Effector memory CD8-positive, alpha-beta T cell (primary cell): ENCODE data around the gene VPS37C.

Experiments used
- ATAC-seq: fragments of 150-1000 bp; cut with Tn5 transposase; replicated peaks from 2 replicates; pipeline ENCODE4 v1.10.0; 2021; ENCODE audit warnings: mild to moderate bottlenecking, moderate library complexity
- DNase-seq, 3 experiments: peaks; one replicate each; pipeline ENCODE4 v3.0.0; 2021
- H3K27ac Mint-ChIP-seq, 2 donors: one replicate each; pipeline ENCODE4 v1.8.0; 2022; ENCODE audit warnings: mild to moderate bottlenecking in 2 of 2, mixed read lengths in 2 of 2, moderate library complexity in 2 of 2
- H3K27me3 Mint-ChIP-seq, 2 donors: one replicate each; pipeline ENCODE4 v1.8.0; 2022; ENCODE audit warnings: mixed read lengths in 2 of 2
- H3K36me3 Mint-ChIP-seq: one replicate; pipeline ENCODE4 v1.8.0; 2022; ENCODE audit warnings: mild to moderate bottlenecking, moderate library complexity, mixed read lengths; ENCODE audit not compliant: insufficient read depth
- H3K4me1 Mint-ChIP-seq, 2 donors: one replicate each; pipeline ENCODE4 v1.8.0; 2022; ENCODE audit warnings: low read depth in 2 of 2, mixed read lengths in 2 of 2
- H3K4me3 Mint-ChIP-seq, 2 donors: one replicate each; pipeline ENCODE4 v1.8.0; 2022; ENCODE audit warnings: mild to moderate bottlenecking in 2 of 2, mixed read lengths in 2 of 2, moderate library complexity in 2 of 2
- H3K9me3 Mint-ChIP-seq, 2 donors: one replicate each; pipeline ENCODE4 v1.8.0; 2022; ENCODE audit warnings: mixed read lengths in 2 of 2

VPS37C gene

GRCh38 chr11:61145228-61146005 is 15.8 kb downstream of the VPS37C start:
- Mint-ChIP-seq H3K4me1 (peaks cover 8 to 14% of the 10 kb centered on the region in 2 donors), H3K27ac (peak overlapping the region in 1 of 2 donors; percentile 51)

GRCh38 chr11:61144511-61145179 is 16.6 kb downstream of the VPS37C start:
- Mint-ChIP-seq H3K4me1 (peaks cover 4 to 11% of the 10 kb centered on the region in 2 donors), H3K4me3 (no peak overlapping the region), H3K27me3 (no peaks in the 10 kb centered on the region), H3K36me3 (no peaks in the 10 kb centered on the region), H3K9me3 (no peaks in the 10 kb centered on the region), H3K27ac (peak overlapping the region in 1 of 2 donors; percentile 51)
- DNase-seq (no peak), ATAC-seq (no peak)

More at GRCh38 chr11:61145228-61146005, 15.8 kb downstream of the VPS37C start:
- ATAC-seq (no peak), DNase-seq (no peak)
- no peak overlapping the region for H3K4me3 Mint-ChIP-seq
- no peaks in the 10 kb centered on the region for H3K9me3 Mint-ChIP-seq
- H3K36me3 Mint-ChIP-seq, result no peaks in the 10 kb centered on the region
- no peaks in the 10 kb centered on the region for H3K27me3 Mint-ChIP-seq

GRCh38 chr11:61142424-61142823 is 18.8 kb downstream of the VPS37C start:
- Mint-ChIP-seq H3K36me3 (no peaks in the 10 kb centered on the region), H3K9me3 (no peaks in the 10 kb centered on the region), H3K4me1 (peaks cover 4 to 11% of the 10 kb centered on the region in 2 donors), H3K4me3 (no peak overlapping the region), H3K27me3 (no peaks in the 10 kb centered on the region), H3K27ac (no peak overlapping the region)
- no peak for DNase-seq
- ATAC-seq, result no peak

GRCh38 chr11:61141601-61142028 is 19.6 kb downstream of the VPS37C start:
- H3K9me3 Mint-ChIP-seq, result no peaks in the 10 kb centered on the region

GRCh38 chr11:61140416-61140815 is 20.8 kb downstream of the VPS37C start:
- ATAC-seq, result no peak
- Mint-ChIP-seq H3K36me3 (peaks cover 14% of the 10 kb centered on the region), H3K9me3 (no peaks in the 10 kb centered on the region), H3K27ac (no peak overlapping the region), H3K4me1 (no peaks in the 10 kb centered on the region), H3K27me3 (no peaks in the 10 kb centered on the region), H3K4me3 (no peak overlapping the region)
- no peak for DNase-seq

More at GRCh38 chr11:61141601-61142028, 19.6 kb downstream of the VPS37C start:
- Mint-ChIP-seq H3K4me3 (no peak overlapping the region), H3K4me1 (peaks cover 0 to 7% of the 10 kb centered on the region in 2 donors), H3K27me3 (no peaks in the 10 kb centered on the region), H3K27ac (no peak overlapping the region), H3K36me3 (peaks cover 5% of the 10 kb centered on the region)
- DNase-seq (no peak), ATAC-seq (no peak)

- no peak for DNase-seq
- no peaks in the 10 kb centered on the region for H3K4me1 Mint-ChIP-seq
- no peaks in the 10 kb centered on the region for H3K27me3 Mint-ChIP-seq
- no peak overlapping the region for H3K4me3 Mint-ChIP-seq
- no peaks in the 10 kb centered on the region for H3K9me3 Mint-ChIP-seq
- no peak for ATAC-seq
- H3K36me3 Mint-ChIP-seq, result peaks cover 18% of the 10 kb centered on the region
- no peak overlapping the region for H3K27ac Mint-ChIP-seq
Observed at GRCh38 chr11:61139387-61139786, 21.8 kb downstream of the VPS37C start.

GRCh38 chr11:61138935-61139334 is 22.3 kb downstream of the VPS37C start:
- no peak overlapping the region for H3K4me3 Mint-ChIP-seq
- no peaks in the 10 kb centered on the region for H3K9me3 Mint-ChIP-seq
- H3K27me3 Mint-ChIP-seq, result no peaks in the 10 kb centered on the region
- DNase-seq (no peak), ATAC-seq (no peak)
- H3K27ac Mint-ChIP-seq, result no peak overlapping the region
- H3K4me1 Mint-ChIP-seq, result no peaks in the 10 kb centered on the region
- peaks cover 21% of the 10 kb centered on the region for H3K36me3 Mint-ChIP-seq

GRCh38 chr11:61134801-61135257 is 26.4 kb downstream of the VPS37C start:
- Mint-ChIP-seq H3K27ac (peak overlapping the region in 1 of 2 donors; percentile 5), H3K27me3 (no peaks in the 10 kb centered on the region), H3K4me3 (no peak overlapping the region), H3K36me3 (peaks cover 34% of the 10 kb centered on the region), H3K9me3 (no peaks in the 10 kb centered on the region), H3K4me1 (peaks cover 3 to 4% of the 10 kb centered on the region in 2 donors)
- ATAC-seq, result no peak
- no peak for DNase-seq

- no peak overlapping the region for H3K4me3 Mint-ChIP-seq
- no peaks in the 10 kb centered on the region for H3K9me3 Mint-ChIP-seq
Observed at GRCh38 chr11:61133956-61134662, 27.1 kb downstream of the VPS37C start.

GRCh38 chr11:61133145-61133544 is 28.1 kb downstream of the VPS37C start:
- DNase-seq (no peak), ATAC-seq (no peak)
- no peaks in the 10 kb centered on the region for H3K27me3 Mint-ChIP-seq
- peaks cover 42% of the 10 kb centered on the region for H3K36me3 Mint-ChIP-seq
- no peak overlapping the region for H3K4me3 Mint-ChIP-seq
- peaks cover 4 to 6% of the 10 kb centered on the region in 2 donors for H3K4me1 Mint-ChIP-seq
- peak overlapping the region in 1 of 2 donors; percentile 20 for H3K27ac Mint-ChIP-seq
- no peaks in the 10 kb centered on the region for H3K9me3 Mint-ChIP-seq

More at GRCh38 chr11:61133956-61134662, 27.1 kb downstream of the VPS37C start:
- ATAC-seq, result no peak
- Mint-ChIP-seq H3K27ac (peak overlapping the region in 1 of 2 donors; percentile 5), H3K36me3 (peaks cover 37% of the 10 kb centered on the region), H3K27me3 (no peaks in the 10 kb centered on the region), H3K4me1 (peaks cover 4 to 6% of the 10 kb centered on the region in 2 donors)
- DNase-seq, result no peak

GRCh38 chr11:61132646-61133045 is 28.6 kb downstream of the VPS37C start:
- no peak for ATAC-seq
- Mint-ChIP-seq H3K9me3 (no peaks in the 10 kb centered on the region), H3K4me1 (peaks cover 4 to 6% of the 10 kb centered on the region in 2 donors), H3K27ac (peak overlapping the region in 1 of 2 donors; percentile 20), H3K4me3 (no peak overlapping the region), H3K36me3 (peaks cover 46% of the 10 kb centered on the region), H3K27me3 (no peaks in the 10 kb centered on the region)
- DNase-seq, result no peak

GRCh38 chr11:61131998-61132555 is 29.1 kb downstream of the VPS37C start:
- DNase-seq, result no peak
- H3K4me3 Mint-ChIP-seq, result no peak overlapping the region

GRCh38 chr11:61131586-61131985 is 29.6 kb downstream of the VPS37C start:
- no peak for ATAC-seq
- H3K9me3 Mint-ChIP-seq, result no peaks in the 10 kb centered on the region
- DNase-seq, result no peak
- peaks cover 51% of the 10 kb centered on the region for H3K36me3 Mint-ChIP-seq
- peaks cover 4 to 6% of the 10 kb centered on the region in 2 donors for H3K4me1 Mint-ChIP-seq
- H3K27me3 Mint-ChIP-seq, result no peaks in the 10 kb centered on the region
- H3K4me3 Mint-ChIP-seq, result no peak overlapping the region
- H3K27ac Mint-ChIP-seq, result no peak overlapping the region

More at GRCh38 chr11:61131998-61132555, 29.1 kb downstream of the VPS37C start:
- no peaks in the 10 kb centered on the region for H3K27me3 Mint-ChIP-seq
- no peaks in the 10 kb centered on the region for H3K9me3 Mint-ChIP-seq
- peaks cover 47% of the 10 kb centered on the region for H3K36me3 Mint-ChIP-seq
- peaks cover 4 to 6% of the 10 kb centered on the region in 2 donors for H3K4me1 Mint-ChIP-seq
- H3K27ac Mint-ChIP-seq, result no peak overlapping the region
- ATAC-seq, result no peak
